ENCODE measurements around the gene MRPL20.
"Not testable (repeated sequence)": the region's sequence is repeated elsewhere in the genome, so short reads cannot be mapped to it uniquely, and the experiment has no call there.

MRPL20 gene

GRCh38 chr1:1380860-1381259, 26.2 kb downstream of the MRPL20 start:
- no peak for DNase-seq

- DNase-seq, result no peak
Measured at GRCh38 chr1:1377540-1378205, 29.4 kb downstream of the MRPL20 start.

GRCh38 chr1:1376551-1377226, 30.4 kb downstream of the MRPL20 start:
- no peak for DNase-seq

- peak; percentile 98 for DNase-seq
Measured at GRCh38 chr1:1374929-1375662, 32.0 kb downstream of the MRPL20 start, which contains the start of gene AURKAIP1. Gene AURKAIP1, minus strand, starts transcription at chr1:1375207. Its CDS starts 451 bp downstream, at chr1:1374756.

GRCh38 chr1:1374589-1374928, 32.5 kb downstream of the MRPL20 start:
- DNase-seq, result no peak

- no peak for DNase-seq
Measured at GRCh38 chr1:1373815-1374588, 33.1 kb downstream of the MRPL20 start.

GRCh38 chr1:1373051-1373814, 33.9 kb downstream of the MRPL20 start:
- no peak for DNase-seq

- DNase-seq, result peak; percentile 8
Measured at GRCh38 chr1:1371746-1372711, 35.1 kb downstream of the MRPL20 start.

GRCh38 chr1:1371364-1371745, 35.7 kb downstream of the MRPL20 start:
- DNase-seq, result no peak

GRCh38 chr1:1370771-1371300, 36.3 kb downstream of the MRPL20 start:
- no peak for DNase-seq

GRCh38 chr1:1370094-1370493, 37.0 kb downstream of the MRPL20 start:
- not testable (repeated sequence) for DNase-seq

GRCh38 chr1:1367315-1367714, 39.8 kb downstream of the MRPL20 start:
- no peak for DNase-seq

- DNase-seq, result no peak
Measured at GRCh38 chr1:1366699-1367066, 40.4 kb downstream of the MRPL20 start.

- no peak for DNase-seq
Measured at GRCh38 chr1:1365875-1366698, 41.0 kb downstream of the MRPL20 start.

- DNase-seq, result no peak
Measured at GRCh38 chr1:1364266-1364665, 42.8 kb downstream of the MRPL20 start.

- peak; percentile 40 for DNase-seq
Measured at GRCh38 chr1:1361982-1362423, 45.1 kb downstream of the MRPL20 start.

- DNase-seq, result no peak
Measured at GRCh38 chr1:1361233-1361981, 45.7 kb downstream of the MRPL20 start.

GRCh38 chr1:1360506-1361169, 46.5 kb downstream of the MRPL20 start:
- DNase-seq, result no peak
